SK-MEL-5 (cell line): Measurements from ENCODE around the gene GRK6. TPM values are rescaled to one million over a fixed set of nuclear protein-coding genes. Genes with fewer than 3 reads are reported as not detected.

Source experiments
- DNase-seq: peaks from one replicate; pipeline ENCODE4 v3.0.0-alpha.2; 2016; ENCODE audit warnings: low read depth, low spot score
- in situ Hi-C: cut with HindIII; loops from 2 replicates; pipeline ENCODE4 v1.10.0; 2016; ENCODE audit warnings: low sequenced_read_pairs, high pct_unique_total_duplicates, low pct_unique_long_range_greater_than_20kb
- total RNA-seq: library from RNA; depleted of rRNA; stranded (reverse); fragments of >200 nt; shearing (Covaris generic); gene quantifications from 2 replicates; pipeline ENCODE4 v1.2.3, GENCODE V29; 2014

The GRK6 gene
- total RNA-seq, 1 experiment from 2014 or later = 19.4 TPM

GRCh38 chr5:177456591-177456964 lies 30.1 kb downstream of the GRK6 start:
- in situ Hi-C loops = no loop called here
- DNase-seq = no peak

- DNase-seq = peak; percentile 97
- in situ Hi-C loops = no loop called here
Measured at GRCh38 chr5:177456976-177457851, 30.7 kb downstream of the GRK6 start.

- in situ Hi-C loops = no loop called here
- no peak for DNase-seq
Measured at GRCh38 chr5:177457852-177458681, 31.6 kb downstream of the GRK6 start.

- no peak for DNase-seq
- in situ Hi-C loops = no loop called here
Measured at GRCh38 chr5:177458912-177459350, 32.5 kb downstream of the GRK6 start.

- in situ Hi-C loops = no loop called here
- DNase-seq = no peak
Measured at GRCh38 chr5:177459357-177459756, 32.9 kb downstream of the GRK6 start.

- in situ Hi-C loops = no loop called here
- DNase-seq = no peak
Measured at GRCh38 chr5:177459819-177460628, 33.5 kb downstream of the GRK6 start.

GRCh38 chr5:177462021-177462670 lies 35.7 kb downstream of the GRK6 start:
- no peak for DNase-seq
- in situ Hi-C loops = no loop called here

- no peak for DNase-seq
- in situ Hi-C loops = no loop called here
Measured at GRCh38 chr5:177465044-177465443, 38.6 kb downstream of the GRK6 start.

- in situ Hi-C loops = no loop called here
- DNase-seq = no peak
Measured at GRCh38 chr5:177466861-177467260, 40.4 kb downstream of the GRK6 start.

- no peak for DNase-seq
- in situ Hi-C loops = no loop called here
Measured at GRCh38 chr5:177467436-177467835, 41.0 kb downstream of the GRK6 start.

GRCh38 chr5:177468329-177468684 lies 41.8 kb downstream of the GRK6 start:
- in situ Hi-C loops = no loop called here

GRCh38 chr5:177468685-177469628 lies 42.5 kb downstream of the GRK6 start:
- no peak for DNase-seq
- in situ Hi-C loops = no loop called here

More at GRCh38 chr5:177468329-177468684, 41.8 kb downstream of the GRK6 start:
- no peak for DNase-seq

- in situ Hi-C loops = no loop called here
- DNase-seq = no peak
Measured at GRCh38 chr5:177469750-177470525, 43.5 kb downstream of the GRK6 start.

- in situ Hi-C loops = no loop called here
- DNase-seq = no peak
Measured at GRCh38 chr5:177470759-177471536, 44.5 kb downstream of the GRK6 start.
